Heart left ventricle (tissue), 16 donors: ENCODE measurements around the gene SLC4A2. TPM values are rescaled to one million over a fixed set of nuclear protein-coding genes. Genes with fewer than 3 reads are reported as not detected.

ENCODE experiments used
- ATAC-seq, 4 donors: fragments of 200-7000 bp; cut with Tn5 transposase; one replicate each; pipeline ENCODE4 v1.9.1; 2020 to 2022; ENCODE audit warnings: moderate library complexity in 4 of 4, mild to moderate bottlenecking in 3 of 4, moderate number of reproducible peaks in 1 of 4
- DNase-seq, 5 donors: peaks; one replicate each; pipeline ENCODE4 v3.0.0-alpha.2; 2020
- H3K27ac ChIP-seq, 12 donors: fragments of 200-600 bp; sonication (generic) in 4 of 12; one replicate each; pipeline versions ENCODE4 v1.5.0 to v1.8.0; 2016 to 2022; ENCODE audit warnings: mild to moderate bottlenecking in 2 of 12
- H3K27me3 ChIP-seq, 9 donors: fragments of 200-600 bp; sonication (generic) in 2 of 9; one replicate each; pipeline versions ENCODE4 v1.5.1 to v1.8.0; 2016 to 2022; ENCODE audit warnings: mild to moderate bottlenecking in 3 of 9
- H3K36me3 ChIP-seq, 9 donors: fragments of 200-600 bp; sonication (generic) in 2 of 9; one replicate each; pipeline versions ENCODE4 v1.5.0 to v1.8.0; 2018 to 2022; ENCODE audit warnings: mild to moderate bottlenecking in 2 of 9
- H3K4me1 ChIP-seq, 12 donors: fragments of 200-600 bp; sonication (generic) in 4 of 12; one replicate each; pipeline versions ENCODE4 v1.5.0 to v1.8.0; 2016 to 2022; ENCODE audit warnings: mild to moderate bottlenecking in 3 of 12
- H3K4me3 ChIP-seq, 12 donors: fragments of 200-600 bp; sonication (generic) in 4 of 12; one replicate each; pipeline versions ENCODE4 v1.5.0 to v1.8.0; 2017 to 2022; ENCODE audit warnings: mild to moderate bottlenecking in 9 of 12, moderate library complexity in 4 of 12
- H3K9me3 ChIP-seq, 12 donors: fragments of 200-600 bp; sonication (generic) in 4 of 12; one replicate each; pipeline versions ENCODE4 v1.5.0 to v1.8.0; 2016 to 2022; ENCODE audit warnings: mild to moderate bottlenecking in 1 of 12
- CTCF ChIP-seq, 12 donors: fragments of 200-600 bp; sonication (generic) in 4 of 12; IDR thresholded peaks; one replicate each; pipeline versions ENCODE4 v1.5.0 to v1.8.0; 2018 to 2022; ENCODE audit warnings: antibody characterized with exemption in 12 of 12, mild to moderate bottlenecking in 5 of 12
- POLR2A ChIP-seq, 2 donors: fragments of 450-650 bp; IDR thresholded peaks; one replicate each; pipeline ENCODE4 v1.6.1; 2017; ENCODE audit warnings: antibody characterized with exemption in 2 of 2, mild to moderate bottlenecking in 2 of 2, moderate library complexity in 2 of 2
- WGBS, 4 donors: extraction: QIAGEN DNeasy Blood & Tissue Kit in 2 of 4; methylation state at CpG; one replicate each; pipeline versions ENCODE4 v1.1.5 to v1.1.7; 2013 to 2018; 5-methylcytosine and 5-hydroxymethylcytosine counted together
- intact Hi-C, 10 donors: fragments of 100-400 bp; cut with DNase I; formaldehyde crosslinking; loops; one replicate each; pipeline versions ENCODE4 v1.11.1 to v1.14.2; 2022
- polyA plus RNA-seq, 2 donors: library from polyadenylated mRNA; stranded (reverse); fragments of 200-250 nt; gene quantifications; one replicate each; pipeline ENCODE4 v1.2.3, GENCODE V29; 2013
- total RNA-seq, 9 donors: library from RNA; depleted of rRNA in 2 of 9; stranded (reverse); fragments of >200 nt in 2 of 9; fragmentation: NEBNext Ultra II Directional in 3 of 9; extraction: Animal tissue kit (Norgen Biotek cat#: 25700) in 3 of 9; gene quantifications; one replicate each; pipeline versions ENCODE4 v1.1.0 to v1.2.4, GENCODE V29; 2016 to 2023
- donor health status: ischemic (EF 13 %, LVEDD 7.1; RV severe dilation, severe dysfunction).
- donor health status: healthy with polysubstance abuse.
- donor health status: DM: no; HTN: yes; CAD: no.
- donor health status: DM: no; HTN: no; CAD: no.
- donor health status: ischemic (EF 25% LVEDD 6.9; RV normal size, moderate dysfunction).
- donor health status: ischemic (EF 25% LVEDD 5.7; RV mildly dilated, moderate dysfunction).
- donor health status: healthy.
- donor health status: DM: yes; HTN: yes; CAD: no.
- donor health status: ischemic (EF 35%, LVEDD 5.7; RV mildly dilated, moderate dysfunction).
- donor health status: nonischemic (EF 11% LVEDD 7.7; RV severe dilation, severe dysfunction).
- donor health status: DM: yes; HTN: yes; CAD: no.
- donor health status: PGD.
- donor health status: ischemic (EF 29% LVEDD 5.4; RV normal size, mild dysfunction).
- donor health status: nonischemic (EF 23%, LVEDD 6.1; RV moderate dilation, normal function).

Gene SLC4A2
- total and polyA plus RNA-seq, 11 donors, result 44.1 to 113 (median 68.3) TPM

- Histone ChIP-seq H3K4me1 (peaks cover 0 to 32% (median 9%) of the 10 kb centered on the region in 12 donors), H3K27me3 (no peaks in the 10 kb centered on the region), H3K36me3 (peaks cover 0 to 76% (median 42%) of the 10 kb centered on the region in 9 donors), H3K9me3 (no peaks in the 10 kb centered on the region), H3K4me3 (peak overlapping the region; percentile 37 to 63 (median 55)), H3K27ac (peak overlapping the region in 6 of 12 donors; percentile 26 to 62 (median 35))
- 10 to 17% (median 13%) methylated on average over 27 to 58 of the region's 58 CpGs for WGBS, 4 donors
- DNase-seq (peak in 1 of 5 donors; percentile 64), ATAC-seq (peak; percentile 8 to 46 (median 21))
- intact Hi-C loops, result loop anchor here in 9 of 10 donors (1.0 to 10.0 kb wide), 5 partner anchors 43 to 177 kb away; partner anchors contain the start of gene SMARCD3 (in 4 of the 9)
- TF ChIP-seq POLR2A (IDR thresholded peaks at IDR 0.05) (no peak), CTCF (IDR thresholded peaks at IDR 0.05) (no peak)
Measured at GRCh38 chr7:151125846-151126481, 66.6 kb downstream of the SLC4A2 start.

Other genes starting within 250 kb of the SLC4A2 start
- under 1 TPM in 5 of 9 donors, not detected in 4; 0.49 to 0.94 (median 0.69) TPM for gene AOC1, start 207.1 kb upstream of the SLC4A2 start, total RNA-seq
- under 1 TPM in 1 of 2 donors, not detected in 1; 0.06 TPM for gene AOC1, start 207.1 kb upstream of the SLC4A2 start, polyA plus RNA-seq
- 100 to 1,000 TPM in 5 of 9 donors, 10 to 100 TPM in 4; 58.1 to 185 (median 104) TPM for gene KCNH2, start 81.3 kb upstream of the SLC4A2 start, total RNA-seq
- gene KCNH2, start 81.3 kb upstream of the SLC4A2 start, polyA plus RNA-seq, result 100 to 1,000 TPM in 1 of 2 donors, 10 to 100 TPM in 1; 59.8 to 154 TPM
- gene NOS3, start 68.6 kb upstream of the SLC4A2 start, total RNA-seq, result 10 to 100 TPM in 7 of 9 donors, 1 to 10 TPM in 2; 9.4 to 49.4 (median 17.3) TPM
- gene NOS3, start 68.6 kb upstream of the SLC4A2 start, polyA plus RNA-seq, result 10 to 100 TPM in 1 of 2 donors, 1 to 10 TPM in 1; 8.9 to 20.5 TPM
- 1 to 10 TPM in 1 of 9 donors, under 1 TPM in 1, not detected in 7; 0.07 to 1.0 TPM for gene ATG9B, start 35.1 kb upstream of the SLC4A2 start, total RNA-seq
- under 1 TPM; 0.26 to 0.38 TPM for gene ATG9B, start 35.1 kb upstream of the SLC4A2 start, polyA plus RNA-seq
- 10 to 100 TPM; 13.6 to 34.5 (median 26.0) TPM for gene ABCB8, start 31.1 kb upstream of the SLC4A2 start, total RNA-seq
- 10 to 100 TPM; 20.9 to 29.0 TPM for gene ABCB8, start 31.1 kb upstream of the SLC4A2 start, polyA plus RNA-seq
- gene ASIC3, start 11.1 kb upstream of the SLC4A2 start, total RNA-seq, result 1 to 10 TPM; 2.7 to 8.2 (median 4.8) TPM
- gene ASIC3, start 11.1 kb upstream of the SLC4A2 start, polyA plus RNA-seq, result 10 to 100 TPM in 1 of 2 donors, 1 to 10 TPM in 1; 2.8 to 12.9 TPM
- gene CDK5, start 1.7 kb upstream of the SLC4A2 start, total RNA-seq, result 10 to 100 TPM in 1 of 9 donors, 1 to 10 TPM in 8; 5.6 to 13.7 (median 8.5) TPM
- gene CDK5, start 1.7 kb upstream of the SLC4A2 start, polyA plus RNA-seq, result 1 to 10 TPM; 6.2 to 7.6 TPM
- 100 to 1,000 TPM in 2 of 9 donors, 10 to 100 TPM in 7; 59.9 to 124 (median 77.7) TPM for gene FASTK, start 21.2 kb downstream of the SLC4A2 start, total RNA-seq
- 100 to 1,000 TPM in 1 of 2 donors, 10 to 100 TPM in 1; 75.7 to 168 TPM for gene FASTK, start 21.2 kb downstream of the SLC4A2 start, polyA plus RNA-seq
- gene TMUB1, start 23.9 kb downstream of the SLC4A2 start, total RNA-seq, result 10 to 100 TPM; 21.8 to 62.8 (median 26.7) TPM
- gene TMUB1, start 23.9 kb downstream of the SLC4A2 start, polyA plus RNA-seq, result 10 to 100 TPM; 66.1 to 82.6 TPM
- gene AGAP3, start 26.9 kb downstream of the SLC4A2 start, total RNA-seq, result 10 to 100 TPM; 30.3 to 83.7 (median 57.6) TPM
- 10 to 100 TPM; 42.9 to 55.3 TPM for gene AGAP3, start 26.9 kb downstream of the SLC4A2 start, polyA plus RNA-seq
- under 1 TPM in 5 of 9 donors, not detected in 4; 0.29 to 0.52 (median 0.36) TPM for gene GBX1, start 108.1 kb downstream of the SLC4A2 start, total RNA-seq
- gene GBX1, start 108.1 kb downstream of the SLC4A2 start, polyA plus RNA-seq, result under 1 TPM in 1 of 2 donors, not detected in 1; 0.27 TPM
- 10 to 100 TPM; 13.1 to 36.4 (median 25.5) TPM for gene ASB10, start 127.7 kb downstream of the SLC4A2 start, total RNA-seq
- gene ASB10, start 127.7 kb downstream of the SLC4A2 start, polyA plus RNA-seq, result 10 to 100 TPM in 1 of 2 donors, 1 to 10 TPM in 1; 6.9 to 37.1 TPM
- gene H2BK1, start 150.9 kb downstream of the SLC4A2 start, total RNA-seq, result not detected
- gene H2BK1, start 150.9 kb downstream of the SLC4A2 start, polyA plus RNA-seq, result not detected
- 10 to 100 TPM; 23.7 to 48.8 (median 33.0) TPM for gene ABCF2, start 167.6 kb downstream of the SLC4A2 start, total RNA-seq
- gene ABCF2, start 167.6 kb downstream of the SLC4A2 start, polyA plus RNA-seq, result 10 to 100 TPM; 15.9 to 58.4 TPM
- gene CHPF2, start 172.9 kb downstream of the SLC4A2 start, total RNA-seq, result 10 to 100 TPM; 16.6 to 31.9 (median 18.3) TPM
- 10 to 100 TPM; 11.4 to 26.4 TPM for gene CHPF2, start 172.9 kb downstream of the SLC4A2 start, polyA plus RNA-seq
- 100 to 1,000 TPM in 2 of 9 donors, 10 to 100 TPM in 7; 59.7 to 108 (median 92.2) TPM for gene SMARCD3, start 189.1 kb downstream of the SLC4A2 start, total RNA-seq
- gene SMARCD3, start 189.1 kb downstream of the SLC4A2 start, polyA plus RNA-seq, result 100 to 1,000 TPM in 1 of 2 donors, 10 to 100 TPM in 1; 61.1 to 100 TPM